Left hindlimb (tissue), 1 donor: Measurements from ENCODE around the gene NEUROD1.
A peak's percentile ranks its signal among the peaks of the same experiment; 100 is the strongest.
"Not testable (repeated sequence)": the region's sequence is repeated elsewhere in the genome, so short reads cannot be mapped to it uniquely, and the experiment has no call there.

Source experiments
- DNase-seq: peaks from one replicate; pipeline ENCODE4 v3.0.0-alpha.2; 2018

NEUROD1 gene

DNA sequence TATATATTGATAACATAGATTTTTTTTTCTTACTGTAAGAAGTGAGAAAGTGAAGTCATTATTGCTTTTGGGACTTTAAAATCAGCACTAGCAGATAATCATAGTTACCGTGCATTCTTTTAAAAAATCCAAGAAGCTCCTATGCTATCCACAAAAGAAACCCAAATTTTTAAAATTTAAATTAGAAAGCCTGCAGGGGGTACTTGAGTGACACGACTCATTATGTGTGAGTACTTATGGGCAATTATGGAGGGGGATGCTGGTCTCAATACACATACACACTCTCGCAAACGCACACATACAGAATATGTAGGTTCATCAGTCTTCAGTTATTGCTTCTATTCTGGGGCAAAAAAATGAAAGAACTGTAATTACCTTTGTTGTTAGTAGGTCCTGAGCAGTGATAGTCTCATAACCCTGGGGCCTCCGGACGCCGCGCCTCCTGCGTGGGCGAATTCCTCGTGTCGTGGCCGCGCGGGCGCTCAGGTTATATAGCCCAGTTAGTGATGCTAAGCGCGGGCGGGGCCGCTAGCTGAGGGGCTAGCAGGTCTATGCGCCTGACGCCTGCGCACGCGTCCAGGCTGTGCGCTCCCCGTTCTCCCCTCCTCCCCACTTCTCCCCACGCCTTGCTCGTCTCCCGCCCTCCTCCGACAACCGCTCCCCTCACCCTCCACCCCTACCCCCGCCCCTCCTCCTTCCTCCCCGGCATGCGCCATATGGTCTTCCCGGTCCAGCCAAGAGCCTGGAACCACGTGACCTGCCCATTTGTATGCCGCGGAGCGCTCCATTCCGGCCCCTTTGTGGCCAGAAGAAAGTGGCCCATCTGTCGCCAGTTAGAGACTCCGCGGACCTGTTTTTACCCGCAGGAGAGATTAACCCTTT lies at the start of gene NEUROD1:
Gene NEUROD1, minus strand, starts transcription at position 463 of the 882 bp plus-strand sequence. CDS start 1,657 bp downstream, outside the sequence.
- no peak for DNase-seq

GRCh38 chr2:181725476-181725875 lies 45.2 kb upstream of the NEUROD1 start:
- DNase-seq, result no peak

DNA sequence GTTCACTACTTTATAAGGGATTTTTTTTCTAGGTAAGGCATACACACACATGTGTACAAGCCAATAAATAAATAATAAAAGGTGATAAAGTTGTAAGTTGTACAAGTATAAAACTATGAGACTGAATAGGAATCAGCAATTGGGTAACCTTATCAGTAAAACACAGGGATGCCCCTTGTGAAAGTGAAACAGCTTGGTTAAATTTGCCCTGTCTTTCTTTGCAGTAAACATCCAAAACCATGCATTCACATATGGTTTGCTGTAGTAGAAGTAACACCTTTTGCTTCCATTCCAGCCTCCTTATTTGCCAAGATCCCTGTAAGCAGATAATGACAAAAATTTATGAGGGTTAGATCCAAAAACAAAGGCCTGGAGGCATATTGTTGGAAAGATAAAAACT lies 44.3 kb upstream of the NEUROD1 start:
- DNase-seq, result no peak

DNA sequence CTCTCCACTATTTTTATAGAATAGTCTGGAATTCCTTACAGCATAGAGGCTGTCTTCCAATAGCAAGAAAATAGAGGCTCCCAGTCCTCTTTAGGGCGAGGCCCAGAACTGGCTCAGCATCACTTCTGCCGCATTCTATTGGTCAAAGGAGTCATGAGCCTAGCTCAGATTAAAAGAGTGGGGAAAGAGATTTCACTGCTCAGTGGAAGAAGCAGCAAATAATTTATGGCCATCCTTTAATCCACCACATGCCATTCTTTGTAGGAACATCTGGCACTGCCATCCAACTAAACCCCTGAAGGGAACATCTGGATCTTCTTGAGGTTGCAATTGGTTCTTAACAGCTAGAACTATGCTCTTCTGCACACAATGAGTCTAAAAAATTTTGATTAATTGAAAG lies 43.4 kb upstream of the NEUROD1 start:
- DNase-seq, result no peak

GRCh38 chr2:181715033-181715630 lies 34.8 kb upstream of the NEUROD1 start:
- peak; percentile 51 for DNase-seq

GRCh38 chr2:181711051-181711450 lies 30.7 kb upstream of the NEUROD1 start:
- not testable (repeated sequence) for DNase-seq

- DNase-seq, result not testable (repeated sequence)
Observed at GRCh38 chr2:181702519-181702918, 22.2 kb upstream of the NEUROD1 start.

DNA sequence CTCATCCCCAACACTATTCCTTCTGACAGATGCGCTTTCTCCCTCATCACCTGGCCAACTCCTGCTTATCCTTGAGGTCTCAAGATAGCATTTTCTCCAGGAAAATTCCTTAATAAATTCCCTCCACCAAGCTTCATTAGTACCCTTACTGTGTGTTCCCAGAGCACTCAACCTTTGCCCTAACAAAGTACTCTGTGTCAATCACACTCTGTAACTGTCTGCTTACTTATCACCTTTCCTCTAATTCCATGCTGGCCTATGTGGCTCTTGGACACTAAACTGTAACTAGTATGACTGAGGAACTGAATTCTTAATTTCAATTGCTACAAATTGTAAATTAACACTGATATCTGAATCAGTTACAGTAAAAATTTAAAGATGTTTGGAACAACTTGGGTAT lies 17.9 kb upstream of the NEUROD1 start:
- DNase-seq, result no peak

GRCh38 chr2:181697571-181697970 lies 17.3 kb upstream of the NEUROD1 start:
- no peak for DNase-seq

DNA sequence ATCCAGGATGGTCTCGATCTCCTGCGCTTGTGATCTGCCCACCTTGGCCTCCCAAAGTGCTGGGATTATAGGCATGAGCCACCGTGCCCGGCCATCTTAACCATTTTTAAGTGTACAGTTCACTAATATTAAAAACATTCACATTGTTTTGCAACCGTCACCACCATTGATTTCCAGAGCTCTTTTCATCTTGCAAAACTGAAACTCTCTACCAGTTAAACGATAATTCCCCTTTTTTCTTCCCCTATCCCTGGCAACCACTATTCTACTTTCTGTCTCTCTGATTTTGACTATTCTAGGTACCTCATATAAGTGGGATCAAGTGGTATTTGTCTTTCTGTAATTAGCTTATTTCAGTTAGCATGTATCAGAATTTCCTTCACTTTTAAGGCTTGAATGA lies 16.8 kb upstream of the NEUROD1 start:
- DNase-seq, result no peak

DNA sequence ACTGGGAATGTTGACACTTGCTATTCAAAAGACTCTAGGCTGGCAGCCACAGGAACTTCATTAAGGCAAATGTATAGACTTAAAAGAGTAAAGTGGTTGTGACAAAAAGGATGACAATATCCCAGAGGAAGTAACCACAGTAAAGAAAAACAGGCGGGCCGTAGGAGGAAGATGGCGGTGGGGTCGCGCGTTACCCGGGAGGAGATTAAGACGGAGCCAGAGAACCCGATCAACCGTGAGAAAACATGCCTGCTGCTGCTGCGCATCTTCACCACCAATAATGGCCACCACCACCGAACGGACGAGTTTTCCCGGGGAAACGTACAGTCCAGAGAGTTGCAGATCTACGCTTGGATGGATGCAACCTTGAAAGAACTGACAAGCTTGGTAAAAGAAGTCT lies 14.0 kb upstream of the NEUROD1 start:
- DNase-seq, result no peak

GRCh38 chr2:181690860-181691259 lies 10.5 kb upstream of the NEUROD1 start:
- no peak for DNase-seq

DNA sequence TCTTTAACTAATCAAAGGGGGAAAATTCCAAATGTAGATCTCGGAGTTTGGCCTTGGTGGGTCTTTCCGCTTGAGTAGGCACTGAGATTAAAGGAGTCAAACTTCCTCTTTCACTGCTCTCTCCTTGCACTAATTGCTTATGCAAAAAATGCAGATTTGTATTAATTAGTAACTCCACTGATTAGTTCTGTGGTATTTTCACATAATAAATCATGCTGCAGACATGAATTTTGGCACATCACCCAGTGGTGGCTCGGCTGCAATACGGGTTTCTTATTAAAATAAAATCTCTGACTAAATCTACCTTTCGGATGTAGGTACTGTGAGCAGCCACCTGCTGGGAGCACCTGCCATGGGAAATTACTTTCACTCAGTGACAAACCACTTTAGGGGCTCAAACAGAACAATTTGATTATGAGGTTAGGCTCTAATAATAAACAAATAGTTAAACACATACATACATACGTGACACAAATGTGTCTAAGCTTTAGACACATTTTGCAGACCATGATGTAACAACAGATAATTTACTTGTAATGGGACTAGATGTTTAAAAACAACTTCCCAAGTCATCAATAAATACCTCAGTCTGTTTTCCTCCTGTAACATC lies 6.4 kb upstream of the NEUROD1 start:
- no peak for DNase-seq

- no peak for DNase-seq
Observed at GRCh38 chr2:181685150-181685688, 4.9 kb upstream of the NEUROD1 start.

- DNase-seq, result no peak
Observed at GRCh38 chr2:181684454-181685149, 4.3 kb upstream of the NEUROD1 start.

- no peak for DNase-seq
Observed at GRCh38 chr2:181683518-181684453, 3.5 kb upstream of the NEUROD1 start.

- no peak for DNase-seq
Observed at GRCh38 chr2:181682795-181683517, 2.6 kb upstream of the NEUROD1 start.

GRCh38 chr2:181682026-181682789 lies 1.9 kb upstream of the NEUROD1 start:
- no peak for DNase-seq

- DNase-seq, result no peak
Observed at GRCh38 chr2:181680937-181681811, 857 bp upstream of the NEUROD1 start.
